ENCODE measurements around the gene CLIP2.
"Not testable (repeated sequence)": the region's sequence is repeated elsewhere in the genome, so short reads cannot be mapped to it uniquely, and the experiment has no call there.

CLIP2 gene

GRCh38 chr7:74418076-74418475, 128.9 kb downstream of the CLIP2 start:
- H3K4me3 ChIP-seq (ENCODE audit: low read depth, low read length): no peak overlapping the region
- TF ChIP-seq CTCF (IDR thresholded peaks at IDR 0.05; ENCODE audit: borderline replicate concordance, insufficient read depth, low read depth, low read length): no peak

- no peak overlapping the region for H3K4me3 ChIP-seq (ENCODE audit: low read depth, low read length)
- no peak for TF ChIP-seq CTCF (IDR thresholded peaks at IDR 0.05; ENCODE audit: borderline replicate concordance, insufficient read depth, low read depth, low read length)
These were observed 129.3 kb downstream of the CLIP2 start for GRCh38 chr7:74418538-74418937.

GRCh38 chr7:74419232-74419631, 130.0 kb downstream of the CLIP2 start:
- not testable (repeated sequence) for H3K4me3 ChIP-seq (ENCODE audit: low read depth, low read length)

- no peak for TF ChIP-seq CTCF (IDR thresholded peaks at IDR 0.05; ENCODE audit: borderline replicate concordance, insufficient read depth, low read depth, low read length)
- no peak overlapping the region for H3K4me3 ChIP-seq (ENCODE audit: low read depth, low read length)
These were observed 130.8 kb downstream of the CLIP2 start for GRCh38 chr7:74420006-74420405.

GRCh38 chr7:74424291-74424880, 135.2 kb downstream of the CLIP2 start:
- TF ChIP-seq CTCF (IDR thresholded peaks at IDR 0.05; ENCODE audit: borderline replicate concordance, insufficient read depth, low read depth, low read length): no peak
- H3K4me3 ChIP-seq (ENCODE audit: low read depth, low read length): no peak overlapping the region

GRCh38 chr7:74428023-74428422, 138.8 kb downstream of the CLIP2 start:
- no peak for TF ChIP-seq CTCF (IDR thresholded peaks at IDR 0.05; ENCODE audit: borderline replicate concordance, insufficient read depth, low read depth, low read length)
- H3K4me3 ChIP-seq (ENCODE audit: low read depth, low read length): no peak overlapping the region

GRCh38 chr7:74429153-74429747, 140.0 kb downstream of the CLIP2 start:
- H3K4me3 ChIP-seq (ENCODE audit: low read depth, low read length): no peak overlapping the region
- TF ChIP-seq CTCF (IDR thresholded peaks at IDR 0.05; ENCODE audit: borderline replicate concordance, insufficient read depth, low read depth, low read length): no peak

- not testable (repeated sequence) for H3K4me3 ChIP-seq (ENCODE audit: low read depth, low read length)
These were observed 141.2 kb downstream of the CLIP2 start for GRCh38 chr7:74430409-74430808.
